HepG2 (cell line): Measurements from ENCODE around the gene GAL3ST3. TPM values are rescaled to one million over a fixed set of nuclear protein-coding genes. Genes with fewer than 3 reads are reported as not detected.
A peak's percentile ranks its signal among the peaks of the same experiment; 100 is the strongest.

Source experiments
- HMG20A ChIP-seq: IDR thresholded peaks from 2 replicates; pipeline ENCODE4 v1.6.1; 2016; ENCODE audit warnings: borderline replicate concordance
- HMGXB4 ChIP-seq, 2 experiments: sonication (generic) in 1 of 2; formaldehyde crosslinking in 1 of 2; IDR thresholded peaks; 2 replicates each; pipeline versions ENCODE4 v1.4.0 to v1.6.1; 2018 to 2020; ENCODE audit warnings: missing genetic modification reagents in 2 of 2, borderline replicate concordance in 1 of 2, low read depth in 1 of 2, mild to moderate bottlenecking in 1 of 2, missing biosample characterization in 1 of 2
- RARA ChIP-seq: IDR thresholded peaks from 2 replicates; pipeline ENCODE4 v1.6.1; 2016; ENCODE audit warnings: missing genetic modification reagents, missing compliant biosample characterization
- REPIN1 ChIP-seq: sonication (generic); formaldehyde crosslinking; IDR thresholded peaks from 2 replicates; pipeline ENCODE4 v1.8.0; 2022; ENCODE audit warnings: missing genetic modification reagents, low read depth, mild to moderate bottlenecking, borderline replicate concordance
- RXRB ChIP-seq: IDR thresholded peaks from 2 replicates; pipeline ENCODE4 v1.6.1; 2016; ENCODE audit warnings: borderline replicate concordance, missing genetic modification reagents, missing compliant biosample characterization
- YY1 ChIP-seq: IDR thresholded peaks from 2 replicates; pipeline ENCODE4 v1.6.1; 2011; ENCODE audit warnings: low read length, low read depth, moderate library complexity, mild to moderate bottlenecking; ENCODE audit not compliant: insufficient read depth, insufficient replicate concordance
- ZHX1 ChIP-seq: sonication (generic); formaldehyde crosslinking; IDR thresholded peaks from 2 replicates; pipeline ENCODE4 v1.8.1; 2022; ENCODE audit warnings: low read depth, mild to moderate bottlenecking, missing genetic modification reagents
- ZNF280D ChIP-seq: sonication (generic); formaldehyde crosslinking; IDR thresholded peaks from 2 replicates; pipeline ENCODE4 v1.5.1; 2020; ENCODE audit warnings: mild to moderate bottlenecking, missing genetic modification reagents
- ZNF431 ChIP-seq: sonication (generic); formaldehyde crosslinking; IDR thresholded peaks from 2 replicates; pipeline ENCODE4 v1.9.0; 2022; ENCODE audit warnings: missing genetic modification reagents, low read depth, mild to moderate bottlenecking, borderline replicate concordance
- ZNF484 ChIP-seq: sonication (generic); formaldehyde crosslinking; IDR thresholded peaks from 2 replicates; pipeline ENCODE4 v1.5.1; 2020; ENCODE audit warnings: mild to moderate bottlenecking, low read depth, missing genetic modification reagents, borderline replicate concordance
- ZNF556 ChIP-seq: sonication (generic); formaldehyde crosslinking; IDR thresholded peaks from 2 replicates; pipeline ENCODE4 v1.4.0; 2020; ENCODE audit warnings: mild to moderate bottlenecking, missing genetic modification reagents, borderline replicate concordance
- ZNF83 ChIP-seq: sonication (generic); formaldehyde crosslinking; IDR thresholded peaks from 2 replicates; pipeline ENCODE4 v1.4.0; 2020; ENCODE audit warnings: missing genetic modification reagents, mild to moderate bottlenecking, borderline replicate concordance
- ZNF839 ChIP-seq: sonication (generic); formaldehyde crosslinking; IDR thresholded peaks from 2 replicates; pipeline ENCODE4 v1.4.0; 2020; ENCODE audit warnings: missing genetic modification reagents, mild to moderate bottlenecking, borderline replicate concordance
- ZSCAN31 ChIP-seq: sonication (generic); formaldehyde crosslinking; IDR thresholded peaks from 2 replicates; pipeline ENCODE4 v1.5.0; 2020; ENCODE audit warnings: low read depth, mild to moderate bottlenecking, missing genetic modification reagents
- polyA plus RNA-seq, 8 experiments: library from polyadenylated mRNA; depleted of rRNA in 3 of 8; stranded (reverse) in 7 of 8; unstranded in 1 of 8; fragments of >200 nt; fragmentation: Illumina TruSeq in 4 of 8; extraction: Trizol in 4 of 8; gene quantifications; 2 replicates each; pipeline versions ENCODE4 v1.2.1 to v1.2.3, GENCODE V29; 2011 to 2016; ENCODE audit warnings: low read depth in 4 of 8, missing spikeins in 1 of 8, mixed read lengths in 1 of 8; ENCODE audit not compliant: insufficient read depth in 1 of 8
- total RNA-seq, 5 experiments: library from RNA; depleted of rRNA; stranded (reverse); fragments of >200 nt; fragmentation: Illumina TruSeq; extraction: Trizol; gene quantifications; 2 replicates each; pipeline ENCODE4 v1.2.3, GENCODE V29; 2016; ENCODE audit warnings: low read depth in 1 of 5
- TF ChIP-seq, protein P1 (sequence below): sonication (generic); formaldehyde crosslinking; conservative IDR thresholded peaks from 2 replicates; pipeline ENCODE4 v1.4.0; 2020; ENCODE audit warnings: mild to moderate bottlenecking, missing genetic modification reagents, moderate library complexity
- TF ChIP-seq, protein P2 (sequence below): sonication (generic); IDR thresholded peaks from 2 replicates; pipeline ENCODE4 v1.6.1; 2016; ENCODE audit warnings: low read depth, borderline replicate concordance

The GAL3ST3 gene
- total and polyA plus RNA-seq, 2 of the 13 experiments (the other 11 are each of a cell fraction or from before 2014, with no cell fraction given) = not detected

DNA sequence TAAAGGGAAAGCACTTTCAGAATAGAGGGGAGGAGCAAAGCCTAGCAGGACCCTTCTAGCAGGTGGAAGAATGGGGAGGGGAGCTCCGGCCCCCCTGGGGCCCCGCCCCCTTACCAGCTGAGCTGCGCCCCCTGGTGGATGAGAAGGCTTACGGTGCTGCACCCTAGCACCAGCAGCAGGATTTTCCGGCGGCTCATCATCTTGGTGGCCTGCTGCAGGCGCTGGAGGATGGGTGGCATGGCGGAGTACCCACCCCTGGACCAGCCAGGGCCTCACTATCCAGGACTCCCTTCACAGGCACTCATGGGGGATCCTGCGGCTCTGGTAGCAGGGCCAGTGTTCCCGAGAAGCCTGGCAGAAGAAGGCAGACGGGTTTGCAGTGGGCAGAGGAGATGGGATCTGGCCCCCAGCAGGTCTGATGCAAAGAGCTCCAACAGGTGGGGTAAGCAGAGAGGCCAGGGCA is 3.8 kb downstream of the GAL3ST3 start (continued):
- TF ChIP-seq ZNF431 (CRISPR knock-in tag) = 0 out of 2 replicates have a peak, but pooled peaks have one; percentile 17
- no peak for TF ChIP-seq ZHX1 (CRISPR knock-in tag)
- TF ChIP-seq RARA (CRISPR knock-in tag) = no peak
- TF ChIP-seq ZNF839 (CRISPR knock-in tag) = no peak
- TF ChIP-seq, protein P1, sequence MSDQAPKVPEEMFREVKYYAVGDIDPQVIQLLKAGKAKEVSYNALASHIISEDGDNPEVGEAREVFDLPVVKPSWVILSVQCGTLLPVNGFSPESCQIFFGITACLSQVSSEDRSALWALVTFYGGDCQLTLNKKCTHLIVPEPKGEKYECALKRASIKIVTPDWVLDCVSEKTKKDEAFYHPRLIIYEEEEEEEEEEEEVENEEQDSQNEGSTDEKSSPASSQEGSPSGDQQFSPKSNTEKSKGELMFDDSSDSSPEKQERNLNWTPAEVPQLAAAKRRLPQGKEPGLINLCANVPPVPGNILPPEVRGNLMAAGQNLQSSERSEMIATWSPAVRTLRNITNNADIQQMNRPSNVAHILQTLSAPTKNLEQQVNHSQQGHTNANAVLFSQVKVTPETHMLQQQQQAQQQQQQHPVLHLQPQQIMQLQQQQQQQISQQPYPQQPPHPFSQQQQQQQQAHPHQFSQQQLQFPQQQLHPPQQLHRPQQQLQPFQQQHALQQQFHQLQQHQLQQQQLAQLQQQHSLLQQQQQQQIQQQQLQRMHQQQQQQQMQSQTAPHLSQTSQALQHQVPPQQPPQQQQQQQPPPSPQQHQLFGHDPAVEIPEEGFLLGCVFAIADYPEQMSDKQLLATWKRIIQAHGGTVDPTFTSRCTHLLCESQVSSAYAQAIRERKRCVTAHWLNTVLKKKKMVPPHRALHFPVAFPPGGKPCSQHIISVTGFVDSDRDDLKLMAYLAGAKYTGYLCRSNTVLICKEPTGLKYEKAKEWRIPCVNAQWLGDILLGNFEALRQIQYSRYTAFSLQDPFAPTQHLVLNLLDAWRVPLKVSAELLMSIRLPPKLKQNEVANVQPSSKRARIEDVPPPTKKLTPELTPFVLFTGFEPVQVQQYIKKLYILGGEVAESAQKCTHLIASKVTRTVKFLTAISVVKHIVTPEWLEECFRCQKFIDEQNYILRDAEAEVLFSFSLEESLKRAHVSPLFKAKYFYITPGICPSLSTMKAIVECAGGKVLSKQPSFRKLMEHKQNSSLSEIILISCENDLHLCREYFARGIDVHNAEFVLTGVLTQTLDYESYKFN (CRISPR knock-in tag) = no peak
- TF ChIP-seq HMGXB4 (CRISPR knock-in tag; IDR thresholded peaks at IDR 0.05; ENCODE audit: borderline replicate concordance in 1 of 2, low read depth in 1 of 2) = peak; percentile 73 to 82
- TF ChIP-seq ZNF83 = no peak
- TF ChIP-seq ZNF556 (CRISPR knock-in tag) = peak; percentile 47; the same call in 1 of the 2 replicates
- no peak for TF ChIP-seq REPIN1 (CRISPR knock-in tag)
- no peak for TF ChIP-seq ZNF484 (CRISPR knock-in tag)
- TF ChIP-seq HMG20A (CRISPR knock-in tag) = no peak
- no peak for TF ChIP-seq ZSCAN31 (CRISPR knock-in tag)
- TF ChIP-seq, protein P2, sequence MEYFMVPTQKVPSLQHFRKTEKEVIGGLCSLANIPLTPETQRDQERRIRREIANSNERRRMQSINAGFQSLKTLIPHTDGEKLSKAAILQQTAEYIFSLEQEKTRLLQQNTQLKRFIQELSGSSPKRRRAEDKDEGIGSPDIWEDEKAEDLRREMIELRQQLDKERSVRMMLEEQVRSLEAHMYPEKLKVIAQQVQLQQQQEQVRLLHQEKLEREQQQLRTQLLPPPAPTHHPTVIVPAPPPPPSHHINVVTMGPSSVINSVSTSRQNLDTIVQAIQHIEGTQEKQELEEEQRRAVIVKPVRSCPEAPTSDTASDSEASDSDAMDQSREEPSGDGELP = peak; percentile 89
- peak; percentile 28; the same call in 1 of the 2 replicates for TF ChIP-seq RXRB (CRISPR knock-in tag)
- peak; percentile 62 for TF ChIP-seq YY1
- no peak for TF ChIP-seq ZNF280D
